Stimulated activated CD4-positive, alpha-beta T cell treated with anti-CD3 and anti-CD28 coated beads, TNF-alpha, amount 100 ng/mL, for 24 hours (primary cell): ENCODE results near the gene CSNK1G2.
A peak's percentile ranks its signal among the peaks of the same experiment; 100 is the strongest.

Experiments
- DNase-seq, 3 experiments: peaks; one replicate each; pipeline ENCODE4 v3.0.0-alpha.2; 2020; ENCODE audit warnings: low read depth in 3 of 3

The CSNK1G2 gene

DNA sequence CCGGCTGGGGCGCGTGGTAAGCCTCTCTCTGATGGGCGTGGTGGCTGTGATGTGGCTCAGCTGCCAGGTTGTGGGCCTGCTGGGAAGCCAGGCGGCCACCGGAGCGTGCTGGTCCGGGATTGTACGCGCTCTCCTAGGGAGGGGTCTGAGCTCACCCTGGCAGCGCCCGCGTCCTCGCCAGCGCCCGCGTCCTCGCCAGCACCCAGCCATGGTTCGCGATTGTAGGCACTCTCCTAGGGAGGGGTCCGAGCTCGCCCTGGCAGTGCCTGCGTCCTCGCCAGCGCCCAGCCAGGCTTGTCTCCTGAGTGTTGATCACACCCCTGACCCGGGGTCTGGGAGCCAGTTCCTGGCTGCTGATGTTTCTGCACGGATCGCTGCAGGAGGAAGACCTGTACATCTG lies 22.0 kb upstream of the CSNK1G2 start:
- no peak for DNase-seq

DNA sequence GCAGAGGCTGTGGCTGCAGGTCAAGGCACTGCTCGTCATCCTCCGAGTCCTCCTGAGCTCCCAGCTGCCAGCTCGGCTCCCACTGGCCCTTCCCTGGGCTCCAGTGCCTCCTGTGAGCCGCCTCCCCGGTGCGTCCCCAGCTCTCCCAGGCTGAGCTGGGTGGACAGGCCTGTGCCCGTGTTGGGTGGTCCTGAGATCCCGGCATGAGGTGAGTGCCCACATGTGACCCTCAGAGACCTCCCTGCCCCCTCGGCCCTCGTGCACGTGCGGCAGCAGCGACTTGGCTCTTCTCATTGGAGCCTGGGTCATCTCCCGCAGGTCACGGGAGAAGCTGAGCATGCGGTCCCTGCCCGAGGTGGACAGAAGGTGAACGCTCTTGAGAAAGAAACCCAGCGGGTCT lies 20.3 kb upstream of the CSNK1G2 start:
- DNase-seq = no peak

DNA sequence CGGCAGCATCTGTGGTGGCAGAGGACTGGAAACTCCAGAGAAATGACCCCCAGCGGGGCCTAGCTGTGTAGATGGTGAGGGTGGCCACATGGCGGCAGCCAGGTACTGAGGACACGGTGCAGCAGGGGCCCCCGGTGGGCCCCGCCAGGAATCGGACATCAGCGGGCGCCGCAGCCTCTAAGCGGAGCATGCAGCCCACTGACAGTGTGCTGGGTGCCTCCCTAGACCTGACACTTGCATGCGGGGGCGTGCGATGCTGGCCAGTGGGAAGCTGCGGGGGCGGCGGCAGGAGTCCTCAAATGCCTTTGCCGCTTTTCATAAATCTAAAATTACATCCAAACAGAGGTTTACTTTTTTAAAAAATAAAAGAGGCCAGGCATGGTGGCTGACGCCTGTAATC lies 19.6 kb upstream of the CSNK1G2 start:
- DNase-seq = no peak

DNA sequence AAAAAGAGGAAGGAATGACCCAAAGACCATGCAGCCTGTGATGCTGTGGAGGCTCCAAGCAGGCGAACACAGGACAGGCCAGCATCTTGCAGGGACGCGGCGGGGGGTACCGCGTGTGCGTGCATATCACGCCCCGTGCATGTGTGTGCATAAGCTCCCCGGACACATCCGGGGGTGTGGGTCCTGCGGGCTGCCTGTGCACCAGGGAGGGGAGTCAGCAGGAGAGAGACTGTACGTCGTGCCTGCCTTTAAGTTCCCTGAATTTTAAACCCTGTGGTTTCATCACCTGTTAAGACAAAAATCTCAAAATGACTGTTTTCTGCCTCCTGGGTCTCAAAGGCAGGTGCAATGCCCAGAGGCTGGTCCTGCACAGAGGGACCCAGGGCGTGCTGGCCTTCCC lies 19.1 kb upstream of the CSNK1G2 start:
- no peak for DNase-seq

DNA sequence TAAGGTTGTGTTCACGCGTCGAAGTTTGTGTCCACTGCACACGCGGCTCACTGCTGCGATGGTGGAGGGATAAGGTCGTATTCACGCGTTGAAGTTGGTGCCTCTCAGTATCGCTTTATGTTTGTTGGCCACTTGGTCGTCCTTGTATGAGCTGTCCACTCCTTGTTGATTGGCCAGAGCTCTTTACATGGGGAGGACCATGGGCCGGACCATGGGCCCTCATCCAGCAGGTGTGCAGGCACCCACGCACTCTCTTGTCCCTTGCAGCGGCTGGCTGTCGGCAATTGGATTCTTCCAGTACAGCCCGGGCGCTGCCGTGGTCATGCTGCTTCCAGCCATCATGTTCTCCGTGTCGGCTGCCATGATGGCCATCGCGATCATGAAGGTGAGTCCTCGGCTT lies 18.2 kb upstream of the CSNK1G2 start:
- no peak for DNase-seq

DNA sequence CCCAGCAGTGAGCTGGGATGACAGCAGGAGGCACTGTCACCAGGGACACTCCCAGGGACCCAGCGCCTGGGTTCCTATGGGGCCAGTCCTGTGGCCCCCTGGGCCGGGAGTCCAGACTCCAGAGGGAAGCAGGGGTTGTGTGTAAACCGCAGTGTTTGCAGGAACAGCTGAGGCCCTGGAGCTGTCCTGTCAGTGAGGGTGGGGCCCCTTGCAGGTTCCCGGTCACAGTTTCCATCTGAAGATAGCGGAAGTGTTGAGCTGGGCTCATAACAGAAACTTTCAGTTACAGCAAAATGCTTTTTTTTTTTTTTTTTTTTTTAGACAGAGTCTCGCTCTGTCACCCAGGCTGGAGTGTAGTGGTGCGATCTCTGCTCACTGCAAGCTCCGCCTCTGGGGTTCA lies 17.7 kb upstream of the CSNK1G2 start:
- peak in 1 of 3 experiments; percentile 59 for DNase-seq

DNA sequence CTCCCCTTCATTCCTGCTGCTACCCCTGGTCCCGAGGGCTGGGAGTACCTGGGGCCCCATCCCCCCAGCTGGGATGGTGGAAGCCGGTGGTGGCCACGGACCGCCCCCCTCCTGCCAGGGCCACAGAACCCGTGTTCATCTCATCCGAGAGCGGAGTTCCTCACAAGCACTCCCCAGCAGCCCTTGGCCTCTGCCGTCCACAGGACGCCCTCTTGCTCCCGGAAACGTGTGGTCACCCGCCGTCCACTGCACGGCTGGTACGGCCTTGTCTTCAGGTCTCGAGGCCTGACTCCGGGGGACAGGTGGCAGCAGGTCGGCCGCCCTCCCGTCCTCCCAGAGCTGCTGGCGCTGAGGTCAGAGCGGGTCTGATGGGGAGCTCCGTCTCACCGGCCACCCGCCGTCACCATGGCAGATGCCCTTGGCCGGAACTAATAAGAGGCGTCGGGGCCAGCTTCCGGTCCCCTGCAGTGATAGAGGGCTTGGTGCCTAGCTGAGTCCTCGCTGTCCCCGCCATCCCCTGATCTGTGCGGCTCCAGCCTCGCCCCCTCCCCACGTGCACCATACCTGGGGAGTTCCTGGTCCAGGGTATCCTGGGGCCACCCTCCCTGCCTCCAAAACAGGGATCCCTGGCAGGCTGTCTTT lies 16.5 kb upstream of the CSNK1G2 start:
- no peak for DNase-seq

DNA sequence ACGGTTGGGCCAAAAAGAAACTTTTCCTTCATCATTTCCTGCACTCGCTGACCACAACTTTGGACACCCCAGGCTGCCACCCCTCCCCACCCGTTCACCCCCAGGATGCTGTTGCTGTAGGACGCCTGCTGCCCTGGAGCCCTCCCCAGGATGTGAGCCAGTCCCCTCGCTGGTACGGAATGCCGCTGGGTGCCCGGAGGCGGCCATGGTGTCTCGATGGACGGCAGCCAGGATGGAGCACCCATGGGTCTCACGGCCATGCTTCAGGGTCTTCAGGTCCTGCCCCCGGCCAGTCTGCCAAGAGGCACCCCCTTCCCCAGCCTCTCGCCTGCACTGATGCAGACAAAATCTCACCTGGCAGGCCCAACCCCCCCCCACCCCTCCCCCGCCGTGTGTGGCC lies 15.4 kb upstream of the CSNK1G2 start:
- DNase-seq = no peak

DNA sequence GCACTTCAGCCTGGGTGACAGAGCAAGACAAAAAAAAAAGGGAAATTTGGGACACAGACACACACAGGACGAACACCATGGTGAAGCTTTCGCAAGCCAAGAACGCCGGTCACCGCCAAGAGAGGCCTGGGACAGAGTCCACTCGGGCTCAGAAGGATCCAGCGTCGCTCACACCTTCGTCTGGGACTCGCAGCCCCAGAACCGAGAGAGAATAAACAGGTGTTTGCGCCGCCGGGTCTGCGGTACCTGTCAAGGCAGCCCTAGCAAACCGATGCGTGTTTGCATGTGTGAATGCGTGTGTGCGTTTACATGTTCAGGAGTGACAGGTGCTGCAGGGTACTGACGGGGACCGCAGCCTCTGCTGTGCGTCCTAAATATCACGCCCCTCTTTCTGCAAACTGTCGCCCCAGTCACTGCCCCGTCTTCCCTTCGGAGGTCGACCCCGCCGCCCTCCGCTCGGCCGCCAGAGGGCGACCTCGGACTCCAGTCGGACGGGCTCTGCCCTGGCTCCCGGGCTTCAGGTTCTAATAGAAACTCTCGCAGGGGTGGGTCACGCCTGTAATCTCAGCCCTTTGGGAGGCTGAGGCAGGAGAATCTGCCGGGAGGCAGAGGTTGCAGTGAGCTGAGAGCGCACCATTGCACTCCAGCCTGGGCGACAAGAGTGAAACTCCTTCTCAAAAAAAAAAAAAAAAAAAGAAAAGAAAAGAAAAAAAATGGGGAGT lies 11.8 kb upstream of the CSNK1G2 start:
- DNase-seq = peak; percentile 53 to 77 (median 54)

DNA sequence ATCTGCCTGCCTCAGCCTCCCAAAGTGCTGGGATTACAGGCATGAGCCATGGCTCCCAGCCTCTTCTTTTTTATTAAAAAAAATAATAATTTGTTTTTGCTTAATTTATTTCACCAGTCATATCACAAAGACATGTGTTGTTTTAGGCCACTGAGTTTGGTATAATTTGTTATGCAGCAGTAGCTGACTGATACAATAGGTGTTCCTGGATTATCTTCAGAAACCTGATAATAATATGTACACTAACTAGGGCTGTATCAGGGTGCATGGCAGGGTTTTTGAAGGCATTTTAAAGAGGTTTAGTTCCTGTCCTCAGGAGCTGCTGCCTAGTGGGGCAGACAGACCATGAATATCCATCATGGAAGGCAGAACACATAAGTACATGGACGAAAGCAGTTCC lies 9.5 kb upstream of the CSNK1G2 start:
- no peak for DNase-seq

DNA sequence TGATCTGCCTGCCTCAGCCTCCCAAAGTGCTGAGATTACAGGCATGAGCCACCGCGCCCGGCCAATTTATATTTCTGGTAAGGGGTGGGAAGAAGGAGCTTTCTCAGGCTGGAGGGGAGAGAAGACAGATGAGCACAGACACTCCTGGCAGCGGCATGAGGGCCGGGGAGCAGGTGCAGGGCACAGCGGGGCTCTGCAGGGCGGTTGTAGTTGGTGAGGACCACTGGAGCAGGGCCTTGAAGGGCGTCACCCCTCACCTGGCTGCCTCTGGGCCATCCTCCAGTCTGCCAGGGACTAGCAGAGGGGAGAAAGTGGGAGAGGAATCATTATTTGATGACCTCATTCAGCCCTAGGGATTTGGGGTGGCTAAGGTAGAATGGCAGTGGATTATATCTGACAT lies 8.6 kb upstream of the CSNK1G2 start:
- DNase-seq = no peak

DNA sequence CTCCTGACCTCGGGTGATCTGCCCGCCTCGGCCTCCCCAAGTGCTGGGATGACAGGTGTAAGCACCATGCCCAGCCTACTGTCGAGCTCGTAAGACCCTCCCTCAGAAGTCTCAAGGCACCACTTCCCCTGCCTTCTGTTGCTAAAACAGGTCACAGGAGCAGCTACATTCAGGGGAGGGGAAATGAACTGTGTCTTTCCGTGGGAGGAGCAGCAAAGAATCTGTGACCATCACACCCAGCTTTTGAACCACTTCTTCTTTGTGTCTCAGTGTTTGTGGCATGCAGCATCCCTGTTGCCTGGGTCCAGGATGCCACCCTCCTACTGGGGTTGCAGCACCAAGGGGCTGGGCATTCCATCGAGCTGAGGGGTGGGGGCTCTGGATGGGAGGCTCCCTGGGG lies 7.7 kb upstream of the CSNK1G2 start:
- DNase-seq = no peak

DNA sequence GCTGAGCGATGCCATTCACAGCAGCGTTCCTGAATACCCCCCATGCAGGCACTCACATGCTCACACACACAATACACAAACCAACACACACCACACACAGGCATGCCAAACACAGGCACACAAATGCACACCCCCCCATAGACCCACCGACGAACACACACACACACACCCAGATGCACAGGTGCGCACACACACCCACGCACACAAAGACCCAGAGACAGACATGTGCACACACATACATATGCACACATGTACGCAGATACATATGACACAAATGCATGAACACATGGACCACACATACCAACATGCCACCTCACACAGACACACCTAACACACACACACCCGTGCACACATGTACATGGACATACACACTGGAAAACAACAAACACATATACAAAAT lies 7.0 kb upstream of the CSNK1G2 start:
- no peak for DNase-seq

DNA sequence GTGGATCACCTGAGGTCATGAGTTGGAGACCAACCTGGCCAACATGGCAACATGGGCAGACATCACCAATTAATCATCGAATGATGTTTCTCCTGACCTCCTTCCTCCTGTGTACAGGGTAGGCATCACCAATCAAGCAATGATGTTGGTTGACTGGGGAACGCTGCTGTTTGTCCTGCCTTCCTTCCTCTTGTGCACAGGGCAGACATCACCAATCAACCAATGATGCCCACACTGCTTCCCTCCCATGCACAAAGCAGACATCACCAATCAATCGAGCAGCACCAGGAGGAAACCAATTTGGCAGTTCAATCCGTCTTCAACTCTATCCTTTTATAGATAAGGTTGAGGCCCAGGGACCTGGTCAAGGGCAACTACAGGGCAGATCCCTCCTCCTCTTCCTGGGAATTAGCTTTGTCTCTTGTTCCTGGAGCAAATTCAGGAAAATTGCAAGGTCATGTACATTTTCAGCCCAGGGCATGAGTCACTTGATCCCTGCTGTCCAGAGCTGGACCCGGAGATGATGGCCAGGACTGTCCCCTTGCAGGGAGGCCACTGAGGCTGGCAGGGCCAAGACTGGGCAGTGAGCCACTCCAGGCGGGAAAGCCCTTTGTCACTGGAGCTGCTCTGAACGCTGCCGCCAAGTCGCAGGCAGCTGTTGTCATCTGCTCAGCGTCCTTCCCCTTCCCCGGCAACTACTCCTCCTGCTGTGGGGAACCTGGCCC lies 5.3 kb upstream of the CSNK1G2 start:
- DNase-seq = no peak

DNA sequence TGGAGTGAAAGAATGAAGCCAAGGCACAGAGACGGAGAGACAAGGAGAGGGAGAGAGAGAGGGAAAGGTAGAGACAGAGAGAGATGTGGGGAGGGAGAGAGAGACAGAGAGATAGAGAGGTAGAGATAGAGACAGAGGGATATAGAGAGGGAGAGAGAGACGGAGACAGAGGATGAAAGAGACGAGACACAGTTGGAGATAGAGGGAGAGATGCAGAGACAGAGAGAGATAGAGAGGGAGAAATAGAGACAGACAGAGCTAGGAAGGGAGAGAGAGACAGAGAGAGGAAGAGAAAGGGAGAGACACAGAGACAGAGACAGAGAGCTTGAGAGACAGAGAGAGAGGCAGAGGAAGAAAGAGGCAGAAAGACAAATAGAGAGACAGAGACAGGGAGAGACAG lies 4.5 kb upstream of the CSNK1G2 start:
- DNase-seq = no peak

DNA sequence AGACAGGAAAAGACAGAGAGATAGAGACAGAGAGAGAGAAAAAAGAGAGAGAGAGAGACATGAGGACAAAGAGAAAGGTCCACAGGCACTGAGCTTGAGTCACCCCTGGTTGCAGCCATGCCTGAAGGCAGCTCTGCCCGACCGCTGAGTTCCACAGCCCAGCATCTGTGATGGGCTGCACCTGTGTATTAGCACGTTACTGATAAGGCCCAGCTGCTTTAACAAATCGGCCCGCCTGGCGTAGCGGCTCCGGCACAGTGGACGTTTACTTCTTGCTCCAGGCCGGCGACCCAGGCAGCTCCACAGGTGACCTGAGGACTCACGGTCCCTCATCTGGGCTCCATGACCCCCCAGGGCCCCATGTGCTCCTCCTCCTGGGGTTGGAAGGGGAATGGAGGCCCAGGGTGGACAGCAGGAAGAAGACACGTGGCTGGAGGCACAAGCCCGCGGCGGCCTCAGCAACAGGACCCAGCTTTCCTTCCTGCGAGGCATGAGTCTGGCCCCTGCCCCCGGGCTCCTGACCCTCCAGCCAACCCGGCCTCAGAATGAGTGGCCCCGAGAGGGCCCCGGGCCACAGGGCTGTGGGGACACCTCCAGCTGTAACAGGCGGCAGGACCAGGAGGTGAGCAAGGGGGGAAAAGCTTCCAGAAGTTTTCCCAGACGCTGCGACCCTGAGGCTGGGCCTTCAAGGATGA lies 3.9 kb upstream of the CSNK1G2 start:
- DNase-seq = no peak

DNA sequence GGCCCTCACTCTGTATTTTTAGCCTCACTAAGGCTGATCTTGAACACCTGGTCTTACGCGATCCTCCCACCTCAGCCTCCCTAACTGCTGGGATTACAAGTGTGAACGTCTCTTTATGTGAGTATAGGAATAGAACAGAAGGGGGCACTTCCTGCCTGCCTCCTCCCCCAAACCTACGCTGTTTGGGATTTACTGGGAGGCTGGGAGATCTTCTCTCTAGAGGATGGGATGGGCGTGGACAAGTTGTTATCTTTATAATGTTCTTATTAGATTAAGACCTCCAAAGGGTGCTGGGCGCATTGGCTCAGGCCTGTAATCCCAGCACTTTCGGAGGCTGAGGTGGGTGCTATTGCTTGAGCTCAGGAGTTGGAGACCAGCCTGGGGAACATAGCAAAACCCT lies 2.9 kb upstream of the CSNK1G2 start:
- DNase-seq = no peak

DNA sequence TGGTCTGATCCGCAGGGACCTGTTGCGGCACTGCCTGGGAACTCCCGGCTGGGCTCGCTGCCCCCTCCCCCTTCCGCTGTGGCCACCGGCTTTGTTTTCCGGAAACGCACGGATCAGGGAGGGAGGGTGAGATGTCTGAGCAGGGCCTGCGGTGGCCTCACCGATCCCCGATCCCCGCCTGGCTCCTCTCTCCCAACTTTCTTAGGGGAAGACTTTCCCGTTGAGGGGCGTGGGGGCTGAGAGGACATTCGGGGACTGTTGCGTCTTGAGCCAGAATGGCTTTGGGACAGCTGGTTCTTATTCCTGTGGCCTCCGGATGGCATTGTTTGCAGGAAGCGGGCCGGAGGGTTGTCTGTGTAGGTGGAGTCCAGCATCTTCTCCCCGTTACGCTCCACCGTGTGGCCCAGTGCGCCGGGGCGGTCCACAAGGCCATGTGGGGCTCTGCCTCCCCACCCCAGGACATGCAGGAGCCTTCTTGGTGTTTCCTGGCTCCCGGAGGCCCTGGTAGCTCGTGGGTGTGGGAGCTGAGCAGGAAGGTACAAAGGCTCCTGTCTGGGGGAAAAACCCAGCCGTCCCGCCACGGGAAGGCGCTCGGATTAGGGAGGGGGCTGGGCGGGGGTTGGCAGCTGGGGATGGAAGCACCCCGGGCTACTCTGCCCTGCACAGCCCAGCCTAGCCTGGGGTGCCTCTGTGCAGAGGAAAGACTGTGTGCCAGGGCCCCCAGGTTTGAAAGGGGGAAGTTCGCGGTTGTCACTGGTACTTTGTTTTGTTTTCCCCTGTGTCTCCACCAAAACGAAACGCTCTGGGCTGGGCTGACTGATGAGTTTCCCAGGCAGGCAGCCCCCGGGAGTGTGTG lies 1.3 kb downstream of the CSNK1G2 start:
- DNase-seq = peak in 2 of 3 experiments; percentile 47 to 75

DNA sequence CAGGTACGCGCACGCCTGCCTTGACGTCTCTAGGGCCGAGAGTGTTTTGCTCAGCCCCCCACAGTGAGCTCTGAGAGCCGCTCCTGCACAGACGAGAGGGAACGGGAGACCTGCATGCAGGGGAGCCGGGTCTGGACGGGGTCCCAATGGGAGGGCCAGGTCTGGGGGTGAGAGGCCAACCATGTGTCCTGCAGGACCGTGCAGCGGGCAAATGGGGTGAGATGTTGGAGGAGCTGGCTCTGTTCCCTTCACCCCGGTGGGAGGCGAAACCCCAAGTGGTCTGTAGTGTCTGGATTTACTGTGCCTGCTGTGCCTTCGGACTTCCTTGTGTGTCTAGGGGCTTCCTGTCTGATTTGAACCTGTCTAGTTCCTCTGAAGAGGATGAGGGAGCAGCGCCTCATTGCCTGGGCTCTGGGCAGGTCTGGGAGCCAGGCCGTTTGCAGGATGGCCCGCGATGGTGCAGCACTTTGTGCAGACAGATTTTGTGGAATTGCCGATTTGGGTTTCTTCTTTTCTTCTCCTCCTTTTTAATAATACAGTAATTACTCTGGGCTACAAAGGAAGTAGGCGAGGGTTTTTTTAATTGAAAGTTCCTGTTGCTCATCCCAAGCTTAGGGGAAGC lies 2.1 kb downstream of the CSNK1G2 start:
- DNase-seq = no peak

DNA sequence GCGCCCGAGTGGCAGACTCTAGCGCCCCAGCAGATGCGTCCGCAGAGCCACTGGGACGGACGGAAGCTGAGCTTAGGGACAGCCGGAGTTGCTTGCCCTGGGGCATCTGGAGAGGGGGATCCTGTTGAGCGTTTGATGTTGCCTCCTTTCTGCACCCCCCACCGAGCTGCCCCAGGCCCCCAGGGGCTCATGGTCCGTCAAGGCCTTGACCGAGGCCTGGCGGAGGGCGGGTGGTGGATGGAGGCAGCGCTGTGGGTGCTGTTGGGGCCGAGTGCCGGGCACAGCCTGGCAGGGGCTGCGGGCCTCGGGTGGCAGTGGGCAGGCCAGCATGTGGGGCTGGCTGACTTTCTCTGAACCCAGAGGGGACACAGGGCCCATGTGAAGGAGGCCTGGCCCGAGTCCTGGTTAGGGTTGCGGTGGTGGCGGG lies 2.7 kb downstream of the CSNK1G2 start:
- no peak for DNase-seq
